ENCODE measurements around the gene RECQL5.

- TF ChIP-seq POLR2A (IDR thresholded peaks at IDR 0.05) (peak in 1 of 2 donors; percentile 70), CTCF (IDR thresholded peaks at IDR 0.05) (no peak)
Measured at GRCh38 chr17:75641343-75641742, 25.6 kb downstream of the RECQL5 start.

All from thyroid gland (tissue), 4 donors.